GM12878 (cell line): ENCODE results near the gene ACSF2. TPM values are rescaled to one million over a fixed set of nuclear protein-coding genes. Genes with fewer than 3 reads are reported as not detected.

ENCODE experiments used
- ATAC-seq: fragments of 200-7000 bp; cut with Tn5 transposase; 3 replicates; pipeline ENCODE4 v1.9.1; 2020; ENCODE audit warnings: mild to moderate bottlenecking, moderate library complexity
- BruUV-seq: library from RNA; stranded (reverse); fragments of 400-500 nt; replicated peaks from 2 replicates; lab custom pipeline; 2021; lab: Mats Ljungman, UMichigan
- CTCF ChIA-PET: fragments of 300-600 bp; sonication (Branson Sonifier 250); formaldehyde crosslinking; extraction: SDS; loops from one replicate; lab custom pipeline; 2021; ENCODE audit warnings: inconsistent platforms; lab: Yijun Ruan, JAX
- POLR2A ChIA-PET: fragments of 350-600 bp; formaldehyde crosslinking; extraction: SDS; loops from one replicate; lab custom pipeline; 2021; ENCODE audit warnings: inconsistent platforms; lab: Charles Lee
- RAD21 ChIA-PET: fragments of 300-600 bp; sonication (Branson Sonifier 250); formaldehyde crosslinking; loops from one replicate; lab custom pipeline; 2023; ENCODE audit warnings: antibody characterized with exemption; ENCODE audit not compliant: unreplicated experiment; lab: Charles Lee
- SMC1A ChIA-PET: fragments of 300-600 bp; sonication (Branson Sonifier 250); formaldehyde crosslinking; loops from one replicate; lab custom pipeline; 2023; ENCODE audit not compliant: unreplicated experiment, uncharacterized antibody; lab: Charles Lee
- DNase-seq: peaks from one replicate; pipeline ENCODE4 v3.0.0-alpha.2; 2011; ENCODE audit warnings: low read depth, low spot score
- FAIRE-seq: peaks from 3 replicates; lab custom pipeline; 2011; peaks lifted over from hg19 to GRCh38; lab: Jason Lieb, UNC
- H2AFZ ChIP-seq: 2 replicates; pipeline ENCODE4 v1.6.0; 2011; ENCODE audit warnings: low read depth, low read length, control low read depth; ENCODE audit not compliant: control insufficient read depth
- H3K27ac ChIP-seq: 2 replicates; pipeline ENCODE4 v1.5.1; 2011; ENCODE audit warnings: control low read depth; ENCODE audit not compliant: control insufficient read depth, insufficient read depth
- H3K27me3 ChIP-seq, 2 experiments: replicated peaks in 1 of 2; 2 replicates each; pipeline versions ENCODE4 v1.6.0 to v1.6.1; 2011; ENCODE audit warnings: low read length in 1 of 2; ENCODE audit not compliant: control insufficient read depth in 2 of 2, insufficient read depth in 2 of 2
- H3K36me3 ChIP-seq, 2 experiments: 2 replicates each; pipeline ENCODE4 v1.5.1; 2011; ENCODE audit warnings: low read length in 1 of 2; ENCODE audit not compliant: control insufficient read depth in 2 of 2, insufficient read depth in 2 of 2
- H3K4me1 ChIP-seq: 2 replicates; pipeline ENCODE4 v1.6.1; 2011; ENCODE audit warnings: mild to moderate bottlenecking, low read length, moderate library complexity, mixed read lengths; ENCODE audit not compliant: control insufficient read depth, insufficient read depth
- H3K4me2 ChIP-seq: 2 replicates; pipeline ENCODE4 v1.6.0; 2011; ENCODE audit warnings: control low read depth; ENCODE audit not compliant: control insufficient read depth, insufficient read depth
- H3K4me3 ChIP-seq: fragments of 200-600 bp; sonication (generic); 2 replicates; pipeline ENCODE4 v1.5.1; 2016
- H3K79me2 ChIP-seq: 2 replicates; pipeline ENCODE4 v1.6.0; 2011; ENCODE audit warnings: low read length; ENCODE audit not compliant: control insufficient read depth, insufficient read depth
- H3K9ac ChIP-seq: 2 replicates; pipeline ENCODE4 v1.8.0; 2011; ENCODE audit warnings: low read length, control low read depth, mixed read lengths; ENCODE audit not compliant: control insufficient read depth, insufficient read depth
- H3K9me3 ChIP-seq: replicated peaks from 3 replicates; pipeline ENCODE4 v1.5.1; 2011; ENCODE audit warnings: mild to moderate bottlenecking, low read length; ENCODE audit not compliant: control insufficient read depth, insufficient read depth
- H4K20me1 ChIP-seq: 2 replicates; pipeline ENCODE4 v1.6.0; 2011; ENCODE audit not compliant: control insufficient read depth, insufficient read depth
- CBX5 ChIP-seq: sonication (generic); IDR thresholded peaks from 2 replicates; pipeline ENCODE4 v1.6.1; 2016; ENCODE audit warnings: low read depth, moderate library complexity, mild to moderate bottlenecking, inconsistent platforms
- CEBPB ChIP-seq, 2 experiments: fragments of 150-350 bp in 1 of 2; IDR thresholded peaks; 2 replicates each; pipeline ENCODE4 v1.6.1; 2012 to 2014; ENCODE audit warnings: low read depth in 2 of 2, low read length in 2 of 2, borderline replicate concordance in 1 of 2, inconsistent platforms in 1 of 2
- CHD1 ChIP-seq: IDR thresholded peaks from 2 replicates; pipeline ENCODE4 v1.6.1; 2012; ENCODE audit warnings: low read depth, low read length, improper control_type of control experiment
- FOXK2 ChIP-seq: fragments of 450-650 bp; IDR thresholded peaks from 2 replicates; pipeline ENCODE4 v1.6.1; 2017; ENCODE audit warnings: mild to moderate bottlenecking, moderate library complexity
- MYC ChIP-seq: IDR thresholded peaks from 2 replicates; pipeline ENCODE4 v1.6.1; 2011; ENCODE audit warnings: mild to moderate bottlenecking, low read length, moderate library complexity, inconsistent platforms; ENCODE audit not compliant: insufficient read depth, insufficient replicate concordance, insufficient read length, severe bottlenecking
- NFYA ChIP-seq: IDR thresholded peaks from 2 replicates; pipeline ENCODE4 v1.6.1; 2011; ENCODE audit warnings: low read depth, mild to moderate bottlenecking, low read length, improper control_type of control experiment, borderline replicate concordance
- NR2C2 ChIP-seq: IDR thresholded peaks from 2 replicates; pipeline ENCODE4 v1.6.1; 2011; ENCODE audit warnings: borderline replicate concordance, low read depth; ENCODE audit not compliant: control insufficient read depth, insufficient read length
- NRF1 ChIP-seq: conservative IDR thresholded peaks from 2 replicates; pipeline ENCODE4 v1.6.1; 2011; ENCODE audit warnings: mild to moderate bottlenecking, low read depth, low read length, improper control_type of control experiment
- SPI1 ChIP-seq: IDR thresholded peaks from 2 replicates; pipeline ENCODE4 v1.6.1; 2011; ENCODE audit warnings: low read depth, mild to moderate bottlenecking, low read length, moderate library complexity, borderline replicate concordance; ENCODE audit not compliant: insufficient read depth
- SRF ChIP-seq, 2 experiments: IDR thresholded peaks; 2 replicates each; pipeline ENCODE4 v1.6.1; 2011; ENCODE audit warnings: low read depth in 2 of 2, low read length in 2 of 2, mild to moderate bottlenecking in 1 of 2, moderate library complexity in 1 of 2
- STAT3 ChIP-seq: IDR thresholded peaks from 2 replicates; pipeline ENCODE4 v1.6.1; 2011; ENCODE audit warnings: low read depth, low read length, improper control_type of control experiment
- TAF1 ChIP-seq: IDR thresholded peaks from 2 replicates; pipeline ENCODE4 v1.6.1; 2011; ENCODE audit warnings: mild to moderate bottlenecking, low read depth, low read length, borderline replicate concordance
- ZBED1 ChIP-seq: IDR thresholded peaks from 2 replicates; pipeline ENCODE4 v1.6.1; 2016; ENCODE audit warnings: borderline replicate concordance
- WGBS: methylation state at CpG from one replicate; pipeline ENCODE4 v1.1.6; 2016; ENCODE audit warnings: low lambda C conversion rate; ENCODE audit not compliant: insufficient replicate concordance, insufficient coverage; ENCODE audit errors: missing lambda C conversion rate; 5-methylcytosine and 5-hydroxymethylcytosine counted together
- in situ Hi-C: fragments of 300-500 bp; cut with MboI; formaldehyde crosslinking; loops from 9 replicates; pipeline ENCODE4 v1.14.3; 2018; ENCODE audit warnings: mixed read lengths
- intact Hi-C: fragments of 100-400 bp; cut with micrococcal nuclease; formaldehyde crosslinking; loops from one replicate; pipeline ENCODE4 v1.14.2; 2022; ENCODE audit not compliant: unreplicated experiment
- polyA plus RNA-seq, 11 experiments: library from polyadenylated mRNA; depleted of rRNA in 4 of 11; unstranded in 6 of 11; stranded (reverse) in 5 of 11; fragments of >200 nt; fragmentation: Nextera tagmentation in 4 of 11; fragmentation: Illumina TruSeq in 1 of 11; extraction: Ambion mirVana in 4 of 11; extraction: Trizol in 1 of 11; gene quantifications; 1 replicate in 1 of 11; 2 replicates in 10 of 11; pipeline versions ENCODE4 v1.2.1 to v1.2.3, GENCODE V29; 2011 to 2016; ENCODE audit warnings: inconsistent platforms in 2 of 11, missing spikeins in 2 of 11, low read depth in 1 of 11
- total RNA-seq, 4 experiments: library from RNA; depleted of rRNA in 3 of 4; stranded (reverse); fragments of >200 nt in 3 of 4; fragmentation: Illumina TruSeq in 1 of 4; extraction: Trizol in 1 of 4; gene quantifications; 2 replicates each; pipeline versions ENCODE4 v1.2.1 to v1.2.3, GENCODE V29; 2013 to 2021
- TF ChIP-seq, protein P1 (sequence below): IDR thresholded peaks from 2 replicates; pipeline ENCODE4 v1.6.1; 2011; ENCODE audit warnings: mild to moderate bottlenecking, low read depth, low read length, moderate library complexity; ENCODE audit not compliant: insufficient replicate concordance

The ACSF2 gene
- total and polyA plus RNA-seq, 10 of the 15 experiments (the other 5 are each of a cell fraction or from before 2014, with no cell fraction given): 7.1 to 32.8 (median 16.8) TPM

DNA sequence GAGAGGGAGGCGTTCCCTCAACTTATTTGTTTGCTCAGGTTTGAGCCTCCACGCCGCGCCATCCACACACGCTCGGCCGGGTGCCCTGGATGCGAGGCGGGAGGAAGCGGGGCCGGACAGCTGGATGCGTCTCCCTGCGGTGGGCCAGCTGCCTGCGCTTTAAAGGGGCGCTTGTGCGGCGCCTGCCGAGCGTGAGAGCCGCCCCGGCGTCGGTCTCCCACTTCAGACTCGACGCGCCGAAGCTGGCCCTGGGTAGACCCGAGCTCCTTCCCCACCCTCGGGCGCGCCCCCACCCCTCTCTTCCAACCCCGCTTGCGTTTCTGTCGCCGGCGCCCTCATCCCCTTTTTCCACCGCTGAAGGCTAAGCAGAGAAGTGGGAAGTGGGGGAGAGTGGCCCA is 43.2 kb downstream of the ACSF2 start (continued):
- TF ChIP-seq FOXK2: no peak
- no peak for TF ChIP-seq TAF1
- no peak for TF ChIP-seq NR2C2
- TF ChIP-seq CEBPB (IDR thresholded peaks at IDR 0.05; ENCODE audit: borderline replicate concordance in 1 of 2, low read depth in 2 of 2, low read length in 2 of 2): no peak
- no peak for TF ChIP-seq MYC
- no peak for TF ChIP-seq CBX5

DNA sequence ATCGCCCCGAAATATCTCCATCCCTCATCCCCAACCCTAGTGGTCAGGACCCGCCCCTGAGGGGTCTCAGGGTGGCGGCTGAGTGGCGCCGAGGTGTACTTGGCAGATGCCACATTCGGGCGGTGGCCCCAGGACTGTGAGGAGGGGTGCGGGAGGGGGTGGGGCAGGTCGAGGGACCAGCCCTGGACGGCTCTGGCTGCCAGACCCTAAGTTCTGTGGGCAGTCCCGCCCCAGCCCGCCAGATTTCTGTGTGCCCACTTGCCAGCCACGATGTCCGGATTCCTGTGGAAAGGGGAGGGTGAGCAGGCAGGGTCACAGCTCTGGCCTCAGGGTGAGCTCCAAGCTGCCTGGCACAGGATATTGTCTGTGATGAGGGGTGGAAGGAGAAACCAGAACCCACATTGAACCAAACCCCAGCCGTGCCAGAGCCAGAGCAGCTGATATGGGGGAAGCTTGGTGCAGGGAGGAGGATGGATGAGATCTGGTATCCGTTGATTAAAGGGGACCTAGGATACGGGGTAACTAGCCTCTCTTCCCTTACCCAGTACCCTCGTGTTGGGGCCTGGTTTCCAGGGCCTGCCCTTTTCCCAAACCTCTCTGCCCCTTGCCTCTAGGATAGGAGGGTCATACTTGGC is 43.8 kb downstream of the ACSF2 start:
- CTCF ChIA-PET: interaction anchor here (2.0 kb wide), 1 partner anchor 107 kb away, joined by 5 read pairs; no protein-coding TSS in a partner anchor
- in situ Hi-C loops: no loop called here

More for the DNA sequence above, 43.8 kb downstream of the ACSF2 start:
- SMC1A ChIA-PET: no interaction called here
- RAD21 ChIA-PET: no interaction called here
- no peak overlapping the region for H3K4me2 ChIP-seq
- no peak overlapping the region for H3K27ac ChIP-seq
- H3K4me3 ChIP-seq: no peak overlapping the region
- FAIRE-seq (no peak), ATAC-seq (no peak), DNase-seq (no peak)
- H3K36me3 ChIP-seq: no peaks in the 10 kb centered on the region
- 61% methylated on average over 16 of the region's 19 CpGs for WGBS
- H3K27me3 ChIP-seq: peaks cover 0 to 3% of the 10 kb centered on the region in 2 experiments; a peak in 2 of 4 replicates
- H3K79me2 ChIP-seq: no peaks in the 10 kb centered on the region
- POLR2A ChIA-PET: no interaction called here
- intact Hi-C loops: no loop called here
- TF ChIP-seq MYC: no peak
- no peak for TF ChIP-seq SRF (IDR thresholded peaks at IDR 0.05; ENCODE audit: low read depth in 2 of 2, low read length in 2 of 2)
- TF ChIP-seq STAT3: no peak
- TF ChIP-seq SPI1: no peak
- TF ChIP-seq, protein P1, sequence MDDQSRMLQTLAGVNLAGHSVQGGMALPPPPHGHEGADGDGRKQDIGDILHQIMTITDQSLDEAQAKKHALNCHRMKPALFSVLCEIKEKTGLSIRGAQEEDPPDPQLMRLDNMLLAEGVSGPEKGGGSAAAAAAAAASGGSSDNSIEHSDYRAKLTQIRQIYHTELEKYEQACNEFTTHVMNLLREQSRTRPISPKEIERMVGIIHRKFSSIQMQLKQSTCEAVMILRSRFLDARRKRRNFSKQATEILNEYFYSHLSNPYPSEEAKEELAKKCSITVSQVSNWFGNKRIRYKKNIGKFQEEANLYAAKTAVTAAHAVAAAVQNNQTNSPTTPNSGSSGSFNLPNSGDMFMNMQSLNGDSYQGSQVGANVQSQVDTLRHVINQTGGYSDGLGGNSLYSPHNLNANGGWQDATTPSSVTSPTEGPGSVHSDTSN: no peak
- no peak for TF ChIP-seq ZBED1
- TF ChIP-seq CHD1: no peak
- TF ChIP-seq NRF1: no peak
- TF ChIP-seq NFYA: no peak
- H3K9me3 ChIP-seq: no peaks in the 10 kb centered on the region
- no TSS peak for BruUV-seq
- no peaks in the 10 kb centered on the region for H4K20me1 ChIP-seq
- no peak overlapping the region for H2AFZ ChIP-seq
- no peak overlapping the region for H3K9ac ChIP-seq
- no peaks in the 10 kb centered on the region for H3K4me1 ChIP-seq
